Left ventricle myocardium inferior (tissue), 1 donor: ENCODE data around the gene FIGNL2. TPM values are rescaled to one million over a fixed set of nuclear protein-coding genes. Genes with fewer than 3 reads are reported as not detected.
"Not testable (repeated sequence)": the region's sequence is repeated elsewhere in the genome, so short reads cannot be mapped to it uniquely, and the experiment has no call there.

Source experiments
- DNase-seq: peaks from one replicate; pipeline ENCODE4 v3.0.0-alpha.2; 2020
- H3K27ac ChIP-seq: fragments of 200-600 bp; replicated peaks from 2 replicates; pipeline ENCODE4 v1.8.0; 2021
- H3K27me3 ChIP-seq: fragments of 200-600 bp; 2 replicates; pipeline ENCODE4 v1.8.0; 2021; ENCODE audit warnings: low read depth
- H3K36me3 ChIP-seq: fragments of 200-600 bp; 2 replicates; pipeline ENCODE4 v1.8.0; 2021
- H3K4me1 ChIP-seq: fragments of 200-600 bp; 2 replicates; pipeline ENCODE4 v1.8.0; 2021
- H3K4me3 ChIP-seq: fragments of 200-600 bp; 2 replicates; pipeline ENCODE4 v1.8.0; 2021; ENCODE audit warnings: mild to moderate bottlenecking, moderate library complexity
- H3K9me3 ChIP-seq: fragments of 200-600 bp; replicated peaks from 2 replicates; pipeline ENCODE4 v1.8.0; 2021
- CTCF ChIP-seq: fragments of 200-600 bp; IDR thresholded peaks from 2 replicates; pipeline ENCODE4 v1.8.0; 2021; ENCODE audit warnings: antibody characterized with exemption, mild to moderate bottlenecking, borderline replicate concordance
- intact Hi-C: fragments of 100-400 bp; cut with micrococcal nuclease; formaldehyde crosslinking; loops from one replicate; pipeline ENCODE4 v1.11.0; 2022
- total RNA-seq: library from RNA; stranded (reverse); fragmentation: NEBNext Ultra II Directional; extraction: Animal tissue kit (Norgen Biotek cat#: 25700); gene quantifications from one replicate; pipeline ENCODE4 v1.2.1, GENCODE V29; 2021
- donor health status: DM: no; HTN: yes; CAD: no; lungs with severe emphysema.

FIGNL2 gene
- total RNA-seq, 1 donor from 2014 or later: 0.30 TPM

DNA sequence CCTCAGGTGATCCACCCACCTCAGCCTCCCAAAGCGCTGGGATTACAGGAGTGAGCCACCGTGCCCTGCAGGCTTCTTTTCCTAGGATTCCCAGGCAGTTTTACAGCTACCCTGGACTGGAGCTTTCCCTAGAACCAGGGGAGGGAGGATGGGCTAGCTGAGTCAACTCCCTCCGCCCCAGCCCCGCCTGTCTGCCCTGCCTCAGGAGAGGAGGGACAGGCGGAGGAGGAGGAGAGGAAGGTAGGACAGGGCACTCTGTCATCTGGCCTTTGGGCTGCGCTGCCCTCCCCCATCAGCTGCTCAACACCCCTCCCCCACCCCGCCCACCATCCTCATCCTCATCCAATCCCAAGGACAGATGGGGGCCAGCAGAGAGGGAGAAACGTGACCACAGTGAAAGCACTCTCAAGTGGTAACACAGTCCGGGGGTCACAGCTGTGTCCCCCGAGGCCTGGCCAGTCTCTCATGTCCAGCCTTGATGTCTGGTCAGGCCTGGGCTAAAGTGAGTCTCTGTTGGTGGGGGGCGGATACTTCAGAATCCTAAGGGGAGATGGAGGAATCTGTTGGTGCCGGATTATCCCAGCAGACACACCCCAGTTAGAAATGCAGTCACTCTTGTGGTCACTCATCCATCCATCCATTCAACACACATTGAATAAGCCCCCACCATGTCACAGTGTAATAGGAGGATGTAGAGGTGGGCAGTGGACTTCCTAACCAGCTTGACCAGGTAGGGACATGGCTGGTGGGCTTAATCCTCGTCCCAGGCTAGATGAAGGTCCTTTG is 12.3 kb downstream of the FIGNL2 start:
- H3K4me1 ChIP-seq: peaks cover 33% of the 10 kb centered on the region

GRCh38 chr12:51834411-51834810 is 14.1 kb downstream of the FIGNL2 start:
- Histone ChIP-seq H3K36me3 (no peaks in the 10 kb centered on the region), H3K9me3 (no peaks in the 10 kb centered on the region), H3K27me3 (peaks cover 53% of the 10 kb centered on the region), H3K4me1 (peaks cover 25% of the 10 kb centered on the region), H3K4me3 (no peak overlapping the region), H3K27ac (no peak overlapping the region)
- intact Hi-C loops: no loop called here
- TF ChIP-seq CTCF: no peak
- DNase-seq: no peak

More for the DNA sequence above, 12.3 kb downstream of the FIGNL2 start:
- no peaks in the 10 kb centered on the region for H3K9me3 ChIP-seq
- H3K4me3 ChIP-seq: no peak overlapping the region
- intact Hi-C loops: no loop called here
- no peak for DNase-seq
- H3K27ac ChIP-seq: no peak overlapping the region
- H3K27me3 ChIP-seq: peaks cover 51% of the 10 kb centered on the region
- H3K36me3 ChIP-seq: no peaks in the 10 kb centered on the region
- TF ChIP-seq CTCF: no peak

DNA sequence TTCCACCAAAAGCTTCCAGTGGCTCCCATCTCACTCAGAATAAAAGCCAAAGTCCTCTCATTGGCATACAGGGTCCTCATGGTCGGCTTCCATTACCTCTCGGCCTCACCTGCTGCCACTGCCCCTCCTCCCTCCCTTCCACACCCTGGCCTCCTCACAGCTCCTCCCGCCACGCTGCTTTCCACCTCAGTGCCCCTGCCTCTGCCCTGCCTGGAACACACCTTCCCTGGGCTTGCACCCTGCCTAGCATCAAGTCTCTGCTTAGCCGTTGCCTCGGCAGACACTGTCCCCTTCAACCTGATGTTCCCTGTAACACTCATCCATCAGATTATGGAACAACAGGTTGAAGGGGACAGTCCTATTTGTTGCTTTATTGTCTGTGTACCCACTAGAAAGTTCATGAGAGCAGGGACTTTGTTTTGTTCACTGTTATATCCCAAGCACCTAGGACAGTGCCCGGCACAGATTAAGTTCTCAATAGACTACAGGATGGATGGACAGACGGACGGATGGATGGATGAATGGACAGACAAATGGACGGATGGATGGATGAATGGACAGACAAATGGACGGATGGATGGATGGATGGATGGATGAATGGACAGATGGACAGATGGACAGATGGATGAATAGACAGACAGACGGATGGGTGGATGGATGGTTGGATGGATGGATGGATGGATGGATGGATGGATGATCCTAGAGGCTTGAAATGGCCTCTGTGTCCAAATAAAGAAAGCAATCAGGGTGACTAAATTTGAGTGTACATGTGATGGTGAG is 14.9 kb downstream of the FIGNL2 start:
- TF ChIP-seq CTCF: no peak
- H3K4me1 ChIP-seq: peaks cover 18% of the 10 kb centered on the region
- intact Hi-C loops: no loop called here
- H3K36me3 ChIP-seq: no peaks in the 10 kb centered on the region
- peaks cover 56% of the 10 kb centered on the region for H3K27me3 ChIP-seq
- no peak overlapping the region for H3K27ac ChIP-seq
- no peaks in the 10 kb centered on the region for H3K9me3 ChIP-seq
- DNase-seq: no peak
- H3K4me3 ChIP-seq: no peak overlapping the region

DNA sequence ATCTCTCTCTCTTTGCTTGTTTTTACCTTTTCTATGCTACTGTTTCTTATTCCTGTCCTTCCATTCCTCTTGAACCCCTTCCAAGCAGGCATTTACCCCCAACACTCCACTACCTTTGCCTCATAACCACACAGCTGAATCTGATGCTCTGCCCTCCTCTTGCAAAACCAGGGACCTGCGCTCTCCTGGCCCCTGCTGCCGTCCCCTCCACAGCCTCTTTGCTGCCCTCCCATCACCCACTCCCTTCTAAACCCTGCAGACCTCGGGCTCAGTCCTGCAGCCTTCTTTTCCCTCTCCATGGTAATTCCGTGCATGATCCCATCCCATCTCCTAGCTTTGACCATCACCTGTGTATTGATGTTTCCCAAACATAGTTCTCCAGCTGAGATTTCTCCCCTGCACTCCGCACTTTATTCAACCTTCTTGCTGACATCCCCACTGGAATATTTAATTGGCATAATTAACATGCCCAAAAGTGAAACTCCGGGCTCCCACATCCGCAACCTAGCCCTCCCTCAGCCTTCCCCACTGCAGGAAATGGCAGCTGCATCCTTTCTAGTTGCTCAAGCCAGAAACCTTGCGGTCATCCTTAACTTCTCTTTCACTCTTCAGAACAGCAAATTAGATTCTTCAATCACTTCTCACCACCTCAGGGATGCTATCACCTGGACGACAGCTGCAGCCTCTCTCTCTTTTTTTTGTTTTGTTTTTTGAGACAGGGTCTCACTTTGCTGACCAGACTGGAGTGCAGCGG is 16.0 kb downstream of the FIGNL2 start:
- H3K27me3 ChIP-seq: peaks cover 56% of the 10 kb centered on the region
- DNase-seq: no peak
- intact Hi-C loops: no loop called here

DNA sequence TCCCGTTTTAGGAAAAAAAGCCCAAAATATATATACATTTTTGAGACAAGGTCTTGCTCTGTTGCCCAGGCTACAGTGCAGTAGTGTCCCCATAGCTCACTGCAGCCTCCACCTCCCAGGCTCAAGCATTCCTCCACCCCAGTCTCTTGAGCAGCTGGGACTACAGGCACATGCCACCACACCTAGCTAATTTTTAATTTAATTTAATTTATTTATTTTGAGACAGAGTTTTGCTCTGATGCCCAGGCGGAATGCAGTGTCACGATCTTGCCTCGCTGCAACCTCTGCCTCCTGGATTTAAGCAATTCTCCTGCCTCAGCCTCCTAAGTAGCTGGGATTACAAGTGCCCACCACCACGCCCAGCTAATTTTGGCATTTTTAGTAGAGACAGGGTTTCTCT is 16.7 kb downstream of the FIGNL2 start:
- intact Hi-C loops, H3K36me3 ChIP-seq, DNase-seq, H3K9me3 ChIP-seq, H3K27ac ChIP-seq, H3K4me3 ChIP-seq: not testable (repeated sequence)
- Histone ChIP-seq H3K27me3 (peaks cover 56% of the 10 kb centered on the region), H3K4me1 (peaks cover 20% of the 10 kb centered on the region)

More for the DNA sequence above, 16.0 kb downstream of the FIGNL2 start:
- TF ChIP-seq CTCF: no peak
- no peaks in the 10 kb centered on the region for H3K9me3 ChIP-seq
- no peaks in the 10 kb centered on the region for H3K36me3 ChIP-seq
- H3K4me1 ChIP-seq: peaks cover 19% of the 10 kb centered on the region
- H3K27ac ChIP-seq: no peak overlapping the region
- no peak overlapping the region for H3K4me3 ChIP-seq
